GM12878 (cell line): ENCODE results near the gene PRKCE. TPM values are rescaled to one million over a fixed set of nuclear protein-coding genes. Genes with fewer than 3 reads are reported as not detected.

Source experiments
- ATAC-seq: fragments of 200-7000 bp; cut with Tn5 transposase; 3 replicates; pipeline ENCODE4 v1.9.1; 2020; ENCODE audit warnings: mild to moderate bottlenecking, moderate library complexity
- BruUV-seq: library from RNA; stranded (reverse); fragments of 400-500 nt; replicated peaks from 2 replicates; lab custom pipeline; 2021; lab: Mats Ljungman, UMichigan
- CTCF ChIA-PET: fragments of 300-600 bp; sonication (Branson Sonifier 250); formaldehyde crosslinking; extraction: SDS; loops from one replicate; lab custom pipeline; 2021; ENCODE audit warnings: inconsistent platforms; lab: Yijun Ruan, JAX
- POLR2A ChIA-PET: fragments of 350-600 bp; formaldehyde crosslinking; extraction: SDS; loops from one replicate; lab custom pipeline; 2021; ENCODE audit warnings: inconsistent platforms; lab: Charles Lee
- RAD21 ChIA-PET: fragments of 300-600 bp; sonication (Branson Sonifier 250); formaldehyde crosslinking; loops from one replicate; lab custom pipeline; 2023; ENCODE audit warnings: antibody characterized with exemption; ENCODE audit not compliant: unreplicated experiment; lab: Charles Lee
- SMC1A ChIA-PET: fragments of 300-600 bp; sonication (Branson Sonifier 250); formaldehyde crosslinking; loops from one replicate; lab custom pipeline; 2023; ENCODE audit not compliant: unreplicated experiment, uncharacterized antibody; lab: Charles Lee
- DNase-seq: peaks from one replicate; pipeline ENCODE4 v3.0.0-alpha.2; 2011; ENCODE audit warnings: low read depth, low spot score
- FAIRE-seq: peaks from 3 replicates; lab custom pipeline; 2011; peaks lifted over from hg19 to GRCh38; lab: Jason Lieb, UNC
- H2AFZ ChIP-seq: 2 replicates; pipeline ENCODE4 v1.6.0; 2011; ENCODE audit warnings: low read depth, low read length, control low read depth; ENCODE audit not compliant: control insufficient read depth
- H3K27ac ChIP-seq: 2 replicates; pipeline ENCODE4 v1.5.1; 2011; ENCODE audit warnings: control low read depth; ENCODE audit not compliant: control insufficient read depth, insufficient read depth
- H3K27me3 ChIP-seq, 2 experiments: replicated peaks in 1 of 2; 2 replicates each; pipeline versions ENCODE4 v1.6.0 to v1.6.1; 2011; ENCODE audit warnings: low read length in 1 of 2; ENCODE audit not compliant: control insufficient read depth in 2 of 2, insufficient read depth in 2 of 2
- H3K36me3 ChIP-seq, 2 experiments: 2 replicates each; pipeline ENCODE4 v1.5.1; 2011; ENCODE audit warnings: low read length in 1 of 2; ENCODE audit not compliant: control insufficient read depth in 2 of 2, insufficient read depth in 2 of 2
- H3K4me1 ChIP-seq: 2 replicates; pipeline ENCODE4 v1.6.1; 2011; ENCODE audit warnings: mild to moderate bottlenecking, low read length, moderate library complexity, mixed read lengths; ENCODE audit not compliant: control insufficient read depth, insufficient read depth
- H3K4me2 ChIP-seq: 2 replicates; pipeline ENCODE4 v1.6.0; 2011; ENCODE audit warnings: control low read depth; ENCODE audit not compliant: control insufficient read depth, insufficient read depth
- H3K4me3 ChIP-seq: fragments of 200-600 bp; sonication (generic); 2 replicates; pipeline ENCODE4 v1.5.1; 2016
- H3K79me2 ChIP-seq: 2 replicates; pipeline ENCODE4 v1.6.0; 2011; ENCODE audit warnings: low read length; ENCODE audit not compliant: control insufficient read depth, insufficient read depth
- H3K9ac ChIP-seq: 2 replicates; pipeline ENCODE4 v1.8.0; 2011; ENCODE audit warnings: low read length, control low read depth, mixed read lengths; ENCODE audit not compliant: control insufficient read depth, insufficient read depth
- H3K9me3 ChIP-seq: replicated peaks from 3 replicates; pipeline ENCODE4 v1.5.1; 2011; ENCODE audit warnings: mild to moderate bottlenecking, low read length; ENCODE audit not compliant: control insufficient read depth, insufficient read depth
- H4K20me1 ChIP-seq: 2 replicates; pipeline ENCODE4 v1.6.0; 2011; ENCODE audit not compliant: control insufficient read depth, insufficient read depth
- BCLAF1 ChIP-seq: fragments of 450-650 bp; IDR thresholded peaks from 2 replicates; pipeline ENCODE4 v1.6.1; 2017; ENCODE audit warnings: antibody characterized with exemption, mild to moderate bottlenecking, moderate library complexity
- BHLHE40 ChIP-seq, 2 experiments: fragments of 450-650 bp in 1 of 2; IDR thresholded peaks; 2 replicates each; pipeline ENCODE4 v1.6.1; 2011 to 2017; ENCODE audit warnings: low read depth in 2 of 2, borderline replicate concordance in 1 of 2, improper control_type of control experiment in 1 of 2, low read length in 1 of 2, mild to moderate bottlenecking in 1 of 2
- CHD4 ChIP-seq: fragments of 200-600 bp; sonication (generic); IDR thresholded peaks from 2 replicates; pipeline ENCODE4 v1.6.1; 2016; ENCODE audit warnings: mild to moderate bottlenecking
- FOXM1 ChIP-seq: IDR thresholded peaks from 2 replicates; pipeline ENCODE4 v1.6.1; 2012; ENCODE audit warnings: low read depth, mild to moderate bottlenecking, inconsistent platforms, low read length, moderate library complexity
- HSF1 ChIP-seq: fragments of 150-350 bp; IDR thresholded peaks from 2 replicates; pipeline ENCODE4 v1.6.1; 2014; ENCODE audit warnings: mild to moderate bottlenecking, low read depth, low read length
- IRF5 ChIP-seq: fragments of 450-650 bp; IDR thresholded peaks from 2 replicates; pipeline ENCODE4 v1.6.1; 2017; ENCODE audit warnings: borderline replicate concordance
- POLR2A ChIP-seq: IDR thresholded peaks from 2 replicates; pipeline ENCODE4 v1.6.1; 2011; ENCODE audit warnings: low read depth, mild to moderate bottlenecking, low read length
- POLR2AphosphoS2 ChIP-seq: IDR thresholded peaks from 2 replicates; pipeline ENCODE4 v1.6.1; 2011; ENCODE audit warnings: low read depth, mild to moderate bottlenecking, low read length, improper control_type of control experiment, moderate library complexity
- SMAD1 ChIP-seq: fragments of 450-650 bp; IDR thresholded peaks from 2 replicates; pipeline ENCODE4 v1.6.1; 2018; ENCODE audit warnings: mild to moderate bottlenecking, low read depth; ENCODE audit not compliant: partially characterized antibody
- SMAD5 ChIP-seq: IDR thresholded peaks from 2 replicates; pipeline ENCODE4 v1.6.1; 2016; ENCODE audit warnings: antibody characterized with exemption, low read depth
- TBL1XR1 ChIP-seq: IDR thresholded peaks from 2 replicates; pipeline ENCODE4 v1.6.1; 2012; ENCODE audit warnings: low read depth, low read length, improper control_type of control experiment
- ZBED1 ChIP-seq: IDR thresholded peaks from 2 replicates; pipeline ENCODE4 v1.6.1; 2016; ENCODE audit warnings: borderline replicate concordance
- ZNF207 ChIP-seq: fragments of 450-650 bp; IDR thresholded peaks from 2 replicates; pipeline ENCODE4 v1.6.1; 2014; ENCODE audit warnings: antibody characterized with exemption, mild to moderate bottlenecking, borderline replicate concordance
- whole genome bisulfite sequencing: methylation state at CpG from one replicate; pipeline ENCODE4 v1.1.6; 2016; ENCODE audit warnings: low lambda C conversion rate; ENCODE audit not compliant: insufficient replicate concordance, insufficient coverage; ENCODE audit errors: missing lambda C conversion rate; 5-methylcytosine and 5-hydroxymethylcytosine counted together
- in situ Hi-C: fragments of 300-500 bp; cut with MboI; formaldehyde crosslinking; loops from 9 replicates; pipeline ENCODE4 v1.14.3; 2018; ENCODE audit warnings: mixed read lengths
- intact Hi-C: fragments of 100-400 bp; cut with micrococcal nuclease; formaldehyde crosslinking; loops from one replicate; pipeline ENCODE4 v1.14.2; 2022; ENCODE audit not compliant: unreplicated experiment
- polyA plus RNA-seq, 11 experiments: library from polyadenylated mRNA; depleted of rRNA in 4 of 11; unstranded in 6 of 11; stranded (reverse) in 5 of 11; fragments of >200 nt; fragmentation: Nextera tagmentation in 4 of 11; fragmentation: Illumina TruSeq in 1 of 11; extraction: Ambion mirVana in 4 of 11; extraction: Trizol in 1 of 11; gene quantifications; 1 replicate in 1 of 11; 2 replicates in 10 of 11; pipeline versions ENCODE4 v1.2.1 to v1.2.3, GENCODE V29; 2011 to 2016; ENCODE audit warnings: inconsistent platforms in 2 of 11, missing spikeins in 2 of 11, low read depth in 1 of 11
- total RNA-seq, 4 experiments: library from RNA; depleted of rRNA in 3 of 4; stranded (reverse); fragments of >200 nt in 3 of 4; fragmentation: Illumina TruSeq in 1 of 4; extraction: Trizol in 1 of 4; gene quantifications; 2 replicates each; pipeline versions ENCODE4 v1.2.1 to v1.2.3, GENCODE V29; 2013 to 2021

PRKCE gene
- total and polyA plus RNA-seq, 10 of the 15 experiments (the other 5 are each of a cell fraction or from before 2014, with no cell fraction given): 2.6 to 28.2 (median 11.3) TPM

GRCh38 chr2:46167924-46168323 lies 516.4 kb downstream of the PRKCE start:
- ATAC-seq: no peak
- peaks cover 0 to 6% of the 10 kb centered on the region in 2 experiments; a peak in 2 of 4 replicates for H3K36me3 ChIP-seq
- no peak for TF ChIP-seq SMAD1
- no peak for TF ChIP-seq SMAD5
- no peak for TF ChIP-seq CHD4
- no peak for TF ChIP-seq ZBED1
- in situ Hi-C loops (no loop called here), intact Hi-C loops (no loop called here)
- H3K4me2 ChIP-seq: no peak overlapping the region
- no peak overlapping the region for H3K27ac ChIP-seq
- H3K9me3 ChIP-seq: no peaks in the 10 kb centered on the region
- SMC1A ChIA-PET: no interaction called here
- no peaks in the 10 kb centered on the region for H3K4me1 ChIP-seq
- POLR2A ChIA-PET: no interaction called here
- FAIRE-seq: no peak
- H3K9ac ChIP-seq: no peak overlapping the region
- 45% methylated on average over 3 of the region's 3 CpGs for WGBS
- RAD21 ChIA-PET: no interaction called here
- no peaks in the 10 kb centered on the region for H3K27me3 ChIP-seq
- no peaks in the 10 kb centered on the region for H3K79me2 ChIP-seq
- no peak for DNase-seq
- H3K4me3 ChIP-seq: no peak overlapping the region
- CTCF ChIA-PET: interaction anchor here (0.8 to 1.1 kb wide), 2 partner anchors 19 to 105 kb away, joined by 3 read pairs; no protein-coding TSS in a partner anchor
- BruUV-seq: no TSS peak
- no peak overlapping the region for H2AFZ ChIP-seq
- no peaks in the 10 kb centered on the region for H4K20me1 ChIP-seq

- ChIA-PET RAD21 (no interaction called here), CTCF (no interaction called here), SMC1A (no interaction called here), POLR2A (no interaction called here)
- no peaks in the 10 kb centered on the region for H4K20me1 ChIP-seq
- TF ChIP-seq POLR2AphosphoS2 (no peak), BHLHE40 (IDR thresholded peaks at IDR 0.05; ENCODE audit: borderline replicate concordance in 1 of 2, low read depth in 2 of 2, low read length in 1 of 2) (no peak), BCLAF1 (no peak), TBL1XR1 (no peak), FOXM1 (no peak), IRF5 (no peak), POLR2A (no peak), HSF1 (no peak), ZNF207 (no peak)
- no peak overlapping the region for H3K4me3 ChIP-seq
- H3K4me2 ChIP-seq: no peak overlapping the region
- FAIRE-seq: no peak
- WGBS: 51% methylated on average over 6 of the region's 6 CpGs
- peaks cover 0 to 5% of the 10 kb centered on the region in 2 experiments; a peak in 2 of 4 replicates for H3K36me3 ChIP-seq
- no peaks in the 10 kb centered on the region for H3K27me3 ChIP-seq
- H3K9ac ChIP-seq: no peak overlapping the region
- intact Hi-C loops (no loop called here), in situ Hi-C loops (no loop called here)
- H3K4me1 ChIP-seq: no peaks in the 10 kb centered on the region
- no peak overlapping the region for H3K27ac ChIP-seq
- DNase-seq: no peak
- no peak for ATAC-seq
- BruUV-seq: TSS peak; percentile 16
- H2AFZ ChIP-seq: no peak overlapping the region
- no peaks in the 10 kb centered on the region for H3K79me2 ChIP-seq
- H3K9me3 ChIP-seq: no peaks in the 10 kb centered on the region
Observed at GRCh38 chr2:46169467-46169866, 518.0 kb downstream of the PRKCE start.
